A549 (cell line): Measurements from ENCODE around the gene LINGO3.

Source experiments
- BHLHE40 ChIP-seq: IDR thresholded peaks from 2 replicates; pipeline ENCODE4 v1.6.1; 2012; ENCODE audit warnings: low read depth, low read length, inconsistent platforms
- EP300 ChIP-seq, 2 experiments: fragments of >200 bp; sonication (Bioruptor Twin); formaldehyde crosslinking; IDR thresholded peaks; 2 replicates in 1 of 2; 3 replicates in 1 of 2; pipeline ENCODE4 v1.6.1; 2016 to 2017
- HEYL ChIP-seq: fragments of 250-450 bp; sonication (Bioruptor Pico); IDR thresholded peaks from 2 replicates; pipeline ENCODE4 v1.8.0; 2021; ENCODE audit warnings: mild to moderate bottlenecking, moderate library complexity
- JUN ChIP-seq, 2 experiments: fragments of >200 bp; sonication (Bioruptor Twin); formaldehyde crosslinking; IDR thresholded peaks; 2 replicates in 1 of 2; 3 replicates in 1 of 2; pipeline ENCODE4 v1.6.1; 2016 to 2017
- JUNB ChIP-seq: fragments of >200 bp; sonication (Bioruptor Twin); formaldehyde crosslinking; IDR thresholded peaks from 2 replicates; pipeline ENCODE4 v1.6.1; 2016
- POLR2A ChIP-seq: IDR thresholded peaks from 2 replicates; pipeline ENCODE4 v1.6.1; 2012; ENCODE audit warnings: mild to moderate bottlenecking, low read length
- RNF2 ChIP-seq: fragments of 200-600 bp; sonication (generic); IDR thresholded peaks from 2 replicates; pipeline ENCODE4 v1.6.1; 2016; ENCODE audit warnings: low read depth, mild to moderate bottlenecking, antibody characterized with exemption, moderate library complexity, borderline replicate concordance
- TF ChIP-seq, protein P1 (sequence below): fragments of 150-350 bp; IDR thresholded peaks from 2 replicates; pipeline ENCODE4 v1.6.1; 2014; ENCODE audit warnings: low read depth, mild to moderate bottlenecking, low read length

- TF ChIP-seq JUNB (no peak), HEYL (CRISPR knock-in tag) (no peak), BHLHE40 (no peak), JUN (IDR thresholded peaks at IDR 0.05) (no peak), POLR2A (no peak), EP300 (IDR thresholded peaks at IDR 0.05) (no peak), RNF2 (no peak)
- TF ChIP-seq, protein P1, sequence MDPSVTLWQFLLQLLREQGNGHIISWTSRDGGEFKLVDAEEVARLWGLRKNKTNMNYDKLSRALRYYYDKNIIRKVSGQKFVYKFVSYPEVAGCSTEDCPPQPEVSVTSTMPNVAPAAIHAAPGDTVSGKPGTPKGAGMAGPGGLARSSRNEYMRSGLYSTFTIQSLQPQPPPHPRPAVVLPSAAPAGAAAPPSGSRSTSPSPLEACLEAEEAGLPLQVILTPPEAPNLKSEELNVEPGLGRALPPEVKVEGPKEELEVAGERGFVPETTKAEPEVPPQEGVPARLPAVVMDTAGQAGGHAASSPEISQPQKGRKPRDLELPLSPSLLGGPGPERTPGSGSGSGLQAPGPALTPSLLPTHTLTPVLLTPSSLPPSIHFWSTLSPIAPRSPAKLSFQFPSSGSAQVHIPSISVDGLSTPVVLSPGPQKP, result no peak
Observed at GRCh38 chr19:2329149-2329478, 21.2 kb upstream of the LINGO3 start.
